GM18520 (cell line): Measurements from ENCODE around the gene ARL3.
A peak's percentile ranks its signal among the peaks of the same experiment; 100 is the strongest.
"Not testable (repeated sequence)": the region's sequence is repeated elsewhere in the genome, so short reads cannot be mapped to it uniquely, and the experiment has no call there.

Source experiments
- ATAC-seq: cut with Tn5 transposase; IDR thresholded peaks from one replicate; pipeline ENCODE4 v1.9.1; 2021; ENCODE audit not compliant: unreplicated experiment

ARL3 gene

DNA sequence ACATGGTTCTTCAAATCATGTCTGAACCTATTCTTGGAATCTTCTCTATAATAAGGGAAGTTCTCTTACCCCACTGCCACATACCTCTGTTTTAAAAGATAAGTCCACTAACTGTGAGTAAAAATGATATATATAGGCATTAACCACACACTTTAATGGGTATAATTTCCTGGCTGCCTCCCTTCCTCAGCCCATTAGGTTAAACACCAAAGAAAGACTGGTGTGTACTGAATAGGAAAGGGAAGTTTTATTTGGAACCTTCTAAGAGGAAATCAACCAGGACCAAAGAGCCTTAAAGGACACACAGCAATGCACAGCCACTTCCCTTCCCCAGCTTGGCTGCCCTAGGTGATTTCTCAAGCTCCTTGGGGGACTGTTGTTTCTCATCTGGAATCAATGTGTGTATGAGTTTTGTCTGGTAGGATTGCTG, 24.5 kb upstream of the ARL3 start:
- no peak for ATAC-seq

GRCh38 chr10:102735065-102735562, 20.9 kb upstream of the ARL3 start:
- ATAC-seq: no peak

- no peak for ATAC-seq
Observed at GRCh38 chr10:102732661-102733060, 18.5 kb upstream of the ARL3 start.

- no peak for ATAC-seq
Observed at GRCh38 chr10:102731222-102731800, 17.1 kb upstream of the ARL3 start.

DNA sequence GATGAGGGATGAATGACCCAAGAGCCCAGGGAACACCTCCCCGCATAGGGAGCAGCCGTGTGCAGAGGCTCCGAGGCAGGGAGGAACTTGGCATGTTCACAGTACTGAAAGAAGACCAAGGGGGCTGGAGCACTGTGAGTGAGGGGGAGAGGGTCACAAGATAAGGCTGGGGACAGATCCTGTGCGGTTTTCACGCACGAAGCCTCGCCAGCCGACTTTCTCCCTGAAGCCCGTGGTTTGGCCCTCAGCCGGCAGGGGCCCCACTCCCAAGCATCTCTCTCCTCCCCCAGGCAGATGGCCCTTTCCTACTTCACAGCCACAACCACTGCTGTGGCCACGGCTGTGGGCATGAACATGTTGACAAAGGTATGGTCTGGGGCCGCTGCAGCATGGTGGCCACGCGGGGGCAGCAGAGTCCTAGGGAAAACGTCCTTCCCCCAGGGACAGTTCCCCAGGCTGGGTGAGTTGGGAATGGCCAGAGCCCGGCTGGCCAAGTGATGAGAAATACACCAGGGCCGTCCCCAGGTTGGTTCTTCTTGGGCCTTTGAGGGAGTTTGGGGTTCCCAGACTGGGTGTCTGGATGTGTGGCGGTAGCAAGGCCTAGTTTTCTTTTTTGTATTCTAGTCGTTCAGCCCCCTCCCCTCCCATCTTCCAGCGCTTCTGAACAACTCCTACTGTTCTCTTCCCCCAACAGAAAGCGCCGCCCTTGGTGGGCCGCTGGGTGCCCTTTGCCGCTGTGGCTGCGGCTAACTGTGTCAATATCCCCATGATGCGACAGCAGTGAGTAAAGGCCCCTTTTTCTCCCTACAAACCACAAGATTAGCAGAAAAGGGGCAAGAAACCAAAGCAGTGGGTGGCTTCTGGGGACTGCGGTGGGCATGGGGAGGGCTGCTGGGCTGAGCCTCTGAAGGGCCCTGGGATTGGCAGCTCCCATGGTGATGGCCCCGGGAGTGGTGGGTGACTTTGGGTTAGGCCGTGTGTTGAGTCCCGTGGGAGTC, 15.1 kb upstream of the ARL3 start:
- no peak for ATAC-seq

GRCh38 chr10:102727037-102727818, 13.0 kb upstream of the ARL3 start:
- ATAC-seq: no peak

DNA sequence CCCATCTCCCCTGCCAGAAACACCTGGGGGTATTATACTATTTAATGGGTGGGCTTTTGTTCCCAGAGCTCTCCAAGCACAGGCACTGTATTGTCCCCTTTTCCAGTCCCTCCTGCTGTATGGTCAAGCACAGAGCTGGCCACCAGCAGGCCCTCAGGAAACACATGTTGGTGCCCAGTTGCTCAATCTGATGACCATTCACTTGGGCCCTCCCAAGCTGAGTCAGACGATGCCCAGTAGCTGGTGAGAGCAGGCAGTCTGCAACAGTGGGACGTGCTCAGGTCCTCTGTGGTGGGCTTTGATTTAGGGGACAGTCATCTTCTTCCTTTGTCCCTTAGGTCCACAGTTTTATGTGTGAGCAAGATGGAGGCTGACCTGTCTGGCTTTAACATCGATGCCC, 12.1 kb upstream of the ARL3 start:
- ATAC-seq: no peak

DNA sequence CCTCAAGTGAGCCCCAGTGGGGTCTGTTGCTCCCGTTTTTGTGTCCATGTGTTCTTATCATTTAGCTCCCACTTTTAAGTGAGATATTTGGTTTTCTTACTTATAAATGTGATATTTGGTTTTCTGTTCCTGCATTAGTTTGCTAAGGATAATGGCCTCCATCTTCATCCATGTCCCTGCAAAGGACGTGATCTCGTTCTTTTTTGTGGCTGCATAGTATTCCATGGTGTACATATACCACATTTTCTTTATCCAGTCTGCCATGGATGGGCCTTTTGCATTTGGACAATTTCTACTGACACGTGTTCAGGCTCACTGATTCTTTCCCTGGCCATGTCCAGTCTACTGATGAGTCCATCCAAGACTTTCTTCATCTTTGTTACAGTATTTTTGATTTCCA, 9.8 kb upstream of the ARL3 start:
- no peak for ATAC-seq

- no peak for ATAC-seq
Observed at GRCh38 chr10:102721954-102722353, 7.8 kb upstream of the ARL3 start.

DNA sequence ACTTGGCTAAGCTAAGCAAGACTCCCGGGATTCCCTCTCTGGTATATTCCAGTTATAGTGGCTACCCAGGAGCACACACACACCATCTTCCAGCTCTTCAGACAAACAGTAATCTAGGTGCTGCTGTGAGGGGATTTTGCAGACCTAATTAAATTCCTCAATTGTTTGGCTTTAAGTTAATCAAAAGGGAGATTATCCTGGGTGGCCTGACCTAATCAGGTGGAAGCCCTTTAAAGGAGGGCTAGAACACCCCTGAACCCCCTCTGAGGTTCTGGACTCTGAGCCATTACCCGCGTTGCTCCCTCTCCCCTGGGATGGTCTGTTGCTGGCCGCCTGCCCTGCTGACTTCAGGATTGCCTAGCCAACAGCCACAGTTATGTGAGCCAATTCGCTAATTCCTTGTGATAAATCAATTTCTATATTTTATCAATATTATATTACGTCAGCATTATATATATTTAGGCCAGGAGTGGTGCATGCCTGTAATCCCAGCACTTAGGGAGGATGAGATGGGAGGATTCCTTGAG, 6.6 kb upstream of the ARL3 start:
- ATAC-seq: no peak

GRCh38 chr10:102720337-102720736, 6.1 kb upstream of the ARL3 start:
- ATAC-seq: no peak

GRCh38 chr10:102718220-102718619, 4.0 kb upstream of the ARL3 start:
- ATAC-seq: no peak

- not testable (repeated sequence) for ATAC-seq
Observed at GRCh38 chr10:102716900-102717565, 2.8 kb upstream of the ARL3 start.

DNA sequence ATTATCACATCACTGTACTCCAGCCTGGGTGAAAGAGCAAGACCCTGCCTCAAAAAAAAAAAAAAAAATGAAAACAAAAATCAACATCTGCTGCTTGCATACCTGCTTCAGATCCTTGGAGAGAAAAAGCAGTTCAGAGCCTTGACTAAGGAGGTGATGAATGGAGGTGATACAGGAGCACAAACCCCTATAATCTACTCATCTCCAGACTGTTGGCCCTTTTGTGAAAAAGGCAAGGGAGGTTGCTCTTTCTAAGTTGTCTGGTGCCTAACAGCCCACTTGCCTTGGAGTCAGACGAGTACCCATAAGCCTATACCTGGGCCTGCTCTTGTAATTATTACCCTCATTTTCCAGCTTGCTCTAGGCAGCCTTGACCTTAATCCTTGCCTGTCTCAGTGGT, 1.7 kb upstream of the ARL3 start:
- no peak for ATAC-seq

GRCh38 chr10:102714621-102715455, 641 bp upstream of the ARL3 start, which contains the start of gene SFXN2:
Gene SFXN2, plus strand, starts transcription at chr10:102714636. Its CDS starts 12,001 bp downstream, at chr10:102726637.
- ATAC-seq: peak; percentile 7

GRCh38 chr10:102713539-102713813, 721 bp downstream of the ARL3 start:
- peak; percentile 25 for ATAC-seq

DNA sequence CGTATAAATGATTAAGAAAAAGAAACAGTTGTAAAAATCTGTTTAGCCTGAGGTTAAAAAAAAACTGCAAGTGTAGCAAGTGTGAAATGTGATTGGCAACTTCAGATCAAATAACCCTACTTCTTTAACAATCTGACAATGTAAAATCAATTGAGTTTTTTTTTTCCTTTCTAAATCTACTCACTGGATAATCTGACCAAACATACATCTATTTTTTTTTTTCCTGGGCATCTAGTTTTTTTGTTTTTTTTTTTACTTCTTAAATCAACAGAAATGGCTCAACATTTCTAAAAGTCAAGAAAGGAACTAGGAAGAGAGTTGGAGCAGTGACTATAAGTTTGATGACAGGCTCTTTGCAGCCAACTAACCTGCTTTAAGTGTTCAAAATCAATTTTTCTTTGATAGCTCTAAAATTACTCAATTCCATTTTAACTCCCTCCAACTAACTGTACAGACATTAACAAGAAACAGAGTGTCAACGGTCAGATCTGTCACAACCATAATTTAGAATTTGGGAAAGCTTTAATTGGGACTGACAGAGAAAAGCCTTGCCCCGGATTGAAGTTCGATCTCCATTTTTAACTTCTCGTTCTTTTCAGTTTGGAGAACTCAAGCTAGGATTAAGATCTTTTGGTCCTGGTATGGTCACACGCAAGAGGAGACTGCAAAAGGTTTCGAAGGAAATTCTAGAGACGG, 1.2 kb downstream of the ARL3 start:
- no peak for ATAC-seq

- ATAC-seq: no peak
Observed at GRCh38 chr10:102712089-102712488, 2.1 kb downstream of the ARL3 start.

DNA sequence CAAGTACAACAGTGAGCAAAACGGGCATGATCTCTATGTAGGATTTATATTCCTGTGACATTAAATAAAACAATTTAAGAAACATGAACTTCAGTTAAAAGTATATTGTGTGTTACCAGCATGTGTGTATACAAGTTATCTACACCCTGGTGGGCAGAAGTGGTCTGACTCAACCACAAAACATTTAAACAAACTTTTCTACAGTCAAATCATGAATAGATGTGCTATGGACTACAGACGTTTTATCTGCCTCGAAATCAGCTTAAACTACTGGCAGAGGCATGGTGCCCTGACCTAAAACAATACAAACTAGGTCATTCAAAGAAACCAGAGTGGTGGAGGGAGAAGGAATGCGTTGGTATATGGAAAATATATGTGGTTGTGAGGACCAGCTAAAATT, 3.6 kb downstream of the ARL3 start:
- ATAC-seq: no peak
